ENCODE results near the gene B3GNT8.

GRCh38 chr19:41426116-41426841, 895 bp downstream of the B3GNT8 start:
- TF ChIP-seq CTCF (IDR thresholded peaks at IDR 0.05; ENCODE audit: insufficient read depth, low read depth, low read length) (no peak), EZH2 (IDR thresholded peaks at IDR 0.05; ENCODE audit: insufficient read depth, low read length) (no peak)

Measured in astrocyte (in vitro differentiated cells and primary cell).